Karpas-422 (cell line): ENCODE data around the gene KIF5B. TPM values are rescaled to one million over a fixed set of nuclear protein-coding genes. Genes with fewer than 3 reads are reported as not detected.
"Not testable (repeated sequence)": the region's sequence is repeated elsewhere in the genome, so short reads cannot be mapped to it uniquely, and the experiment has no call there.

Experiments
- DNase-seq: peaks from one replicate; pipeline ENCODE4 v3.0.0-alpha.2; 2015
- H2AFZ ChIP-seq: fragments of 200-600 bp; sonication (generic); 2 replicates; pipeline ENCODE4 v1.6.1; 2014; ENCODE audit warnings: antibody characterized with exemption, low read length, mixed read lengths
- H3K27ac ChIP-seq: fragments of 200-600 bp; sonication (generic); 2 replicates; pipeline ENCODE4 v1.5.1; 2014; ENCODE audit warnings: mild to moderate bottlenecking, low read length, moderate library complexity
- H3K27me3 ChIP-seq: fragments of 200-600 bp; sonication (generic); 2 replicates; pipeline ENCODE4 v1.6.1; 2014; ENCODE audit warnings: low read length, mixed read lengths
- H3K36me3 ChIP-seq: fragments of 200-600 bp; sonication (generic); 2 replicates; pipeline ENCODE4 v1.6.1; 2014; ENCODE audit warnings: low read length, mixed read lengths; ENCODE audit not compliant: insufficient read depth
- H3K4me1 ChIP-seq: fragments of 200-600 bp; sonication (generic); 2 replicates; pipeline ENCODE4 v1.6.1; 2014; ENCODE audit warnings: mild to moderate bottlenecking, low read length, mixed read lengths
- H3K4me2 ChIP-seq: fragments of 200-600 bp; sonication (generic); 2 replicates; pipeline ENCODE4 v1.6.1; 2014; ENCODE audit warnings: low read length, low read depth, mild to moderate bottlenecking; ENCODE audit not compliant: poor library complexity, severe bottlenecking
- H3K4me3 ChIP-seq: fragments of 200-600 bp; sonication (generic); 2 replicates; pipeline ENCODE4 v1.5.1; 2014; ENCODE audit warnings: mild to moderate bottlenecking, antibody characterized with exemption, low read length, mixed read lengths
- H3K79me2 ChIP-seq: fragments of 200-600 bp; sonication (generic); 2 replicates; pipeline ENCODE4 v1.6.1; 2014; ENCODE audit warnings: mild to moderate bottlenecking, low read length, mixed read lengths
- H3K9ac ChIP-seq: fragments of 200-600 bp; sonication (generic); 2 replicates; pipeline ENCODE4 v1.6.0; 2014; ENCODE audit warnings: low read length
- H3K9me2 ChIP-seq: fragments of 200-600 bp; sonication (generic), shearing (Covaris generic); replicated peaks from 2 replicates; pipeline ENCODE4 v1.6.0; 2014; ENCODE audit warnings: mild to moderate bottlenecking, low read length, moderate library complexity; ENCODE audit not compliant: insufficient read depth
- H3K9me3 ChIP-seq: fragments of 300-700, 200-600 bp; sonication (generic); 2 replicates; pipeline ENCODE4 v1.6.1; 2014; ENCODE audit warnings: low read length, mixed read lengths
- H4K20me1 ChIP-seq: fragments of 200-600 bp; sonication (generic); 2 replicates; pipeline ENCODE4 v1.6.1; 2014; ENCODE audit warnings: mild to moderate bottlenecking, antibody characterized with exemption, low read length, low read depth; ENCODE audit not compliant: insufficient read depth
- total RNA-seq: library from RNA; depleted of rRNA; stranded (reverse); fragments of >200 nt; shearing (Covaris generic); gene quantifications from 2 replicates; pipeline ENCODE4 v1.2.3, GENCODE V29; 2014; ENCODE audit warnings: low replicate concordance; rRNA removed

The KIF5B gene
- 35.4 and 41.9 TPM in 2 replicates for total RNA-seq

- peaks cover 40% of the 10 kb centered on the region for H4K20me1 ChIP-seq
- peak within 1 kb of the TSS; percentile 70 for H3K27ac ChIP-seq
- peak within 1 kb of the TSS; percentile 95 for H3K4me3 ChIP-seq
- peak within 1 kb of the TSS; percentile 93 for H3K4me2 ChIP-seq
- no peaks in the 10 kb centered on the region for H3K27me3 ChIP-seq
- peaks cover 47% of the 10 kb centered on the region for H3K79me2 ChIP-seq
- DNase-seq: peak; percentile 93
- no peaks in the 10 kb centered on the region for H3K36me3 ChIP-seq
- H2AFZ ChIP-seq: peak within 1 kb of the TSS; percentile 81
- no peaks in the 10 kb centered on the region for H3K9me2 ChIP-seq
- H3K4me1 ChIP-seq: peaks cover 44% of the 10 kb centered on the region
- H3K9ac ChIP-seq: peak within 1 kb of the TSS; percentile 93
- H3K9me3 ChIP-seq: no peaks in the 10 kb centered on the region
These were observed at the start of gene KIF5B for GRCh38 chr10:32056136-32057035. KIF5B (minus strand) TSS chr10:32056425; CDS start chr10:32055973, 452 bp downstream.

DNA sequence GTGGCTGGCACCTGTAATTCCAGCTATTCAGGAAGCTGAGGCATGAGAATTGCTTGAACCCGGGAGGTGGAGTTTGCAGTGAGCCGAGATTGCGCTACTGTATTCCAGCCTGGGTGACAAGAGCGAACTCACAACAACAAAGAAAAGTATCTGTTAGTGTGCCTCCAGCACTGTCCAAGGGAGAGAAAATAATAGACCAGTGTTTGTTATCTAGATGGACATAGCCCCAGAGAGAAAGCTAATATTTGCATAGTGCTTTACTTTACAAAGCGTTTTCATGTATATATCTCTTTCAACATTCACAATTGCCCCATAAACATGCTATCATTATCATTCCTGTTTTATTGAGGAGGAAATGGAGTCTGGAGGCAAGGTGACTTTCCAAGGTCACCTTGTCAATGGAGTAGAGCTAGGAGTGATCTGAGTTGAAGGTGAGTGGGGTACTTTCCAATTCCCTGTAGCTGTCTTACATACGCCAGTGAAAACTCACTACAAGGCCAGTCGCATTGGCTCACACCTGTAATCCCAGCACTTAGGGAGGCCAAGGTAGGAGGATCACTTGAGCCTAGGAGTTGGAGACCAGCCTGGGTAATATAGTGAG is 49.7 kb upstream of the KIF5B start:
- no peaks in the 10 kb centered on the region for H3K9me2 ChIP-seq
- no peaks in the 10 kb centered on the region for H3K4me1 ChIP-seq
- no peak overlapping the region for H3K27ac ChIP-seq
- H3K9ac ChIP-seq: no peak overlapping the region
- H4K20me1 ChIP-seq: no peaks in the 10 kb centered on the region
- H3K27me3 ChIP-seq: no peaks in the 10 kb centered on the region
- H3K36me3 ChIP-seq: no peaks in the 10 kb centered on the region
- H3K79me2 ChIP-seq: no peaks in the 10 kb centered on the region
- no peak for DNase-seq
- no peak overlapping the region for H2AFZ ChIP-seq
- no peaks in the 10 kb centered on the region for H3K9me3 ChIP-seq
- H3K4me3 ChIP-seq: no peak overlapping the region
- no peak overlapping the region for H3K4me2 ChIP-seq

GRCh38 chr10:32104622-32105509 is 48.6 kb upstream of the KIF5B start:
- no peak overlapping the region for H3K9ac ChIP-seq
- H4K20me1 ChIP-seq: no peaks in the 10 kb centered on the region
- no peak overlapping the region for H3K4me2 ChIP-seq
- DNase-seq: no peak
- H3K9me2 ChIP-seq: no peaks in the 10 kb centered on the region
- no peaks in the 10 kb centered on the region for H3K27me3 ChIP-seq
- H3K4me3 ChIP-seq: no peak overlapping the region
- no peaks in the 10 kb centered on the region for H3K36me3 ChIP-seq
- H3K4me1 ChIP-seq: no peaks in the 10 kb centered on the region
- no peaks in the 10 kb centered on the region for H3K79me2 ChIP-seq
- H3K9me3 ChIP-seq: no peaks in the 10 kb centered on the region
- H2AFZ ChIP-seq: no peak overlapping the region
- no peak overlapping the region for H3K27ac ChIP-seq

GRCh38 chr10:32104181-32104580 is 48.0 kb upstream of the KIF5B start:
- no peaks in the 10 kb centered on the region for H3K9me3 ChIP-seq
- H3K4me1 ChIP-seq: no peaks in the 10 kb centered on the region
- H2AFZ ChIP-seq: no peak overlapping the region
- H3K4me3 ChIP-seq: no peak overlapping the region
- H3K9ac ChIP-seq: no peak overlapping the region
- no peaks in the 10 kb centered on the region for H4K20me1 ChIP-seq
- H3K27ac ChIP-seq: no peak overlapping the region
- DNase-seq: no peak
- no peaks in the 10 kb centered on the region for H3K9me2 ChIP-seq
- H3K79me2 ChIP-seq: no peaks in the 10 kb centered on the region
- no peak overlapping the region for H3K4me2 ChIP-seq
- H3K36me3 ChIP-seq: no peaks in the 10 kb centered on the region
- H3K27me3 ChIP-seq: no peaks in the 10 kb centered on the region

DNA sequence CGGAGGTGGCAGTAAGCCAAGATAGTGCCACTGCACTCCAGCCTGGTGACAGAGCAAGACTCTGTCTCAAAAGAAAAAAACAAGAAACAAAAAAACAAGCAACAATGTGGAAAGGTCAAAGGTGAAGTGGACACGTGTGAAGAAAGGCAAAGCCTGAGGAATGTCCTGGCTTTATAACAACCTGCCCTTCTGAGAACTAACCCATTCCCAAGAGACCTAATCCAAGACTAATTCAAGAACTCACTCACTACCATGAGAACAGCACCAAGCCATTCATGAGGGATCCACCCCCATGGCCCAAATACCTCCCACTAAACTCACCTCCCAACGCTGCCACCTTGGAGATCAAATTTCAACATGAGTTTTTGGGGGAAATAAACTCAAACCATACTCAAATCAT is 47.5 kb upstream of the KIF5B start:
- Histone ChIP-seq H2AFZ (no peak overlapping the region), H3K79me2 (no peaks in the 10 kb centered on the region), H3K4me1 (no peaks in the 10 kb centered on the region), H3K27ac (no peak overlapping the region), H3K4me2 (no peak overlapping the region), H3K27me3 (no peaks in the 10 kb centered on the region), H3K9me3 (no peaks in the 10 kb centered on the region), H3K9ac (no peak overlapping the region), H3K4me3 (no peak overlapping the region), H4K20me1 (no peaks in the 10 kb centered on the region), H3K9me2 (no peaks in the 10 kb centered on the region), H3K36me3 (no peaks in the 10 kb centered on the region)
- no peak for DNase-seq

GRCh38 chr10:32098566-32099259 is 42.5 kb upstream of the KIF5B start:
- H3K79me2 ChIP-seq, H3K9me3 ChIP-seq: not testable (repeated sequence)

GRCh38 chr10:32095116-32095733 is 39.0 kb upstream of the KIF5B start:
- H4K20me1 ChIP-seq: no peaks in the 10 kb centered on the region
- H3K4me1 ChIP-seq: no peaks in the 10 kb centered on the region
- no peak overlapping the region for H3K9ac ChIP-seq
- no peak overlapping the region for H3K4me2 ChIP-seq
- no peaks in the 10 kb centered on the region for H3K9me3 ChIP-seq
- H3K27me3 ChIP-seq: no peaks in the 10 kb centered on the region
- H3K4me3 ChIP-seq: no peak overlapping the region
- no peaks in the 10 kb centered on the region for H3K79me2 ChIP-seq
- no peaks in the 10 kb centered on the region for H3K36me3 ChIP-seq
- no peak overlapping the region for H3K27ac ChIP-seq
- DNase-seq: no peak
- no peak overlapping the region for H2AFZ ChIP-seq
- H3K9me2 ChIP-seq: no peaks in the 10 kb centered on the region

More at GRCh38 chr10:32098566-32099259, 42.5 kb upstream of the KIF5B start:
- not testable (repeated sequence) for H3K36me3 ChIP-seq, H3K9me2 ChIP-seq, H4K20me1 ChIP-seq, H2AFZ ChIP-seq, H3K27ac ChIP-seq, H3K27me3 ChIP-seq, H3K4me2 ChIP-seq, H3K4me1 ChIP-seq, H3K9ac ChIP-seq, H3K4me3 ChIP-seq, DNase-seq
